Measurements from ENCODE around the gene ANGPTL7.
"Not testable (repeated sequence)": the region's sequence is repeated elsewhere in the genome, so short reads cannot be mapped to it uniquely, and the experiment has no call there.

ANGPTL7 gene

GRCh38 chr1:11188858-11189451 lies at the start of gene ANGPTL7:
Gene ANGPTL7 (plus strand): TSS chr1:11189355. CDS start chr1:11189580, 225 bp downstream.
- DNase-seq: no peak

GRCh38 chr1:11142618-11143391 lies 46.4 kb upstream of the ANGPTL7 start:
- no peak for DNase-seq

- DNase-seq: no peak
These were observed 45.8 kb upstream of the ANGPTL7 start for GRCh38 chr1:11143401-11143800.

GRCh38 chr1:11143907-11144306 lies 45.2 kb upstream of the ANGPTL7 start:
- no peak for DNase-seq

GRCh38 chr1:11144570-11145256 lies 44.4 kb upstream of the ANGPTL7 start:
- DNase-seq: no peak

- no peak for DNase-seq
These were observed 43.4 kb upstream of the ANGPTL7 start for GRCh38 chr1:11145741-11146140.

GRCh38 chr1:11147197-11147770 lies 41.9 kb upstream of the ANGPTL7 start:
- DNase-seq: no peak

- no peak for DNase-seq
These were observed 38.8 kb upstream of the ANGPTL7 start for GRCh38 chr1:11150326-11150725.

GRCh38 chr1:11151114-11151513 lies 38.0 kb upstream of the ANGPTL7 start:
- DNase-seq: no peak

GRCh38 chr1:11151826-11152612 lies 37.1 kb upstream of the ANGPTL7 start:
- no peak for DNase-seq

GRCh38 chr1:11152755-11153154 lies 36.4 kb upstream of the ANGPTL7 start:
- no peak for DNase-seq

GRCh38 chr1:11153184-11153583 lies 36.0 kb upstream of the ANGPTL7 start:
- no peak for DNase-seq

- no peak for DNase-seq
These were observed 32.7 kb upstream of the ANGPTL7 start for GRCh38 chr1:11156441-11156840.

- DNase-seq: no peak
These were observed 32.2 kb upstream of the ANGPTL7 start for GRCh38 chr1:11156963-11157362.

- DNase-seq: no peak
These were observed 31.8 kb upstream of the ANGPTL7 start for GRCh38 chr1:11157394-11157793.

GRCh38 chr1:11157867-11158266 lies 31.3 kb upstream of the ANGPTL7 start:
- DNase-seq: no peak

GRCh38 chr1:11158291-11158690 lies 30.9 kb upstream of the ANGPTL7 start:
- no peak for DNase-seq

GRCh38 chr1:11158720-11159321 lies 30.3 kb upstream of the ANGPTL7 start:
- no peak for DNase-seq

GRCh38 chr1:11162752-11163151 lies 26.4 kb upstream of the ANGPTL7 start:
- DNase-seq: not testable (repeated sequence)

- not testable (repeated sequence) for DNase-seq
These were observed 22.4 kb upstream of the ANGPTL7 start for GRCh38 chr1:11166744-11167143.

- DNase-seq: no peak
These were observed 20.4 kb upstream of the ANGPTL7 start for GRCh38 chr1:11168731-11169130.

GRCh38 chr1:11169202-11169601 lies 20.0 kb upstream of the ANGPTL7 start:
- DNase-seq: no peak
